PC-3 (cell line): ENCODE results near the gene SOBP. TPM values are rescaled to one million over a fixed set of nuclear protein-coding genes. Genes with fewer than 3 reads are reported as not detected.

Experiments
- ATAC-seq: fragments of 200-7000 bp; cut with Tn5 transposase; 2 replicates; pipeline ENCODE4 v1.9.1; 2020; ENCODE audit warnings: mild to moderate bottlenecking, moderate library complexity
- BruUV-seq: library from RNA; stranded (reverse); fragments of 400-500 nt; replicated peaks from 2 replicates; lab custom pipeline; 2021; lab: Mats Ljungman, UMichigan
- CTCF ChIA-PET: fragments of 300-600 bp; sonication (Branson Sonifier 250); formaldehyde crosslinking; loops from one replicate; lab custom pipeline; 2022; ENCODE audit warnings: antibody characterized with exemption; lab: Charles Lee
- POLR2A ChIA-PET: fragments of 300-600 bp; sonication (Branson Sonifier 250); formaldehyde crosslinking; loops from one replicate; lab custom pipeline; 2022; ENCODE audit warnings: antibody characterized with exemption; ENCODE audit not compliant: unreplicated experiment; lab: Charles Lee
- DNase-seq: peaks from one replicate; pipeline ENCODE4 v3.0.0-alpha.2; 2015
- H2AFZ ChIP-seq: fragments of 300-600 bp; sonication (generic); 2 replicates; pipeline ENCODE4 v1.6.0; 2016; ENCODE audit warnings: antibody characterized with exemption, low read length
- H3F3A ChIP-seq: fragments of 300-600 bp; sonication (generic); one replicate; pipeline ENCODE4 v1.6.0; 2017; ENCODE audit warnings: antibody characterized with exemption, low read length, control low read depth, mild to moderate bottlenecking; ENCODE audit not compliant: unreplicated experiment
- H3K27ac ChIP-seq: fragments of 300-600 bp; sonication (generic); 2 replicates; pipeline ENCODE4 v1.5.1; 2016; ENCODE audit warnings: mild to moderate bottlenecking, low read length
- H3K27me3 ChIP-seq: fragments of 300-600 bp; sonication (generic); 2 replicates; pipeline ENCODE4 v1.6.1; 2016; ENCODE audit warnings: low read length, mixed read lengths
- H3K36me3 ChIP-seq: fragments of 300-600 bp; sonication (generic); 2 replicates; pipeline ENCODE4 v1.6.1; 2016; ENCODE audit warnings: low read depth, mixed run types, low read length, mixed read lengths
- H3K4me1 ChIP-seq: fragments of 300-600 bp; sonication (generic); 2 replicates; pipeline ENCODE4 v1.5.1; 2016; ENCODE audit warnings: low read length; ENCODE audit not compliant: insufficient read depth
- H3K4me2 ChIP-seq: fragments of 300-600 bp; sonication (generic); 2 replicates; pipeline ENCODE4 v1.6.0; 2016; ENCODE audit warnings: low read length
- H3K4me3 ChIP-seq: fragments of 300-600 bp; sonication (generic); 2 replicates; pipeline ENCODE4 v1.5.1; 2016; ENCODE audit warnings: mild to moderate bottlenecking, low read length, mixed read lengths
- H3K79me2 ChIP-seq: fragments of 300-600 bp; sonication (generic); 2 replicates; pipeline ENCODE4 v1.6.1; 2017; ENCODE audit warnings: low read length, mixed read lengths
- H3K9ac ChIP-seq: fragments of 300-600 bp; sonication (generic); 2 replicates; pipeline ENCODE4 v1.6.0; 2016; ENCODE audit warnings: mild to moderate bottlenecking, low read length
- H3K9me2 ChIP-seq: fragments of 300-600 bp; sonication (generic); replicated peaks from 2 replicates; pipeline ENCODE4 v1.6.1; 2016; ENCODE audit warnings: mixed run types, low read length, mixed read lengths
- H3K9me3 ChIP-seq: fragments of 300-600 bp; sonication (generic); 2 replicates; pipeline ENCODE4 v1.6.1; 2016; ENCODE audit warnings: low read length, mixed read lengths
- H4K20me1 ChIP-seq: fragments of 300-600 bp; sonication (generic); 2 replicates; pipeline ENCODE4 v1.6.1; 2016; ENCODE audit warnings: low read length, mixed read lengths
- EZH2 ChIP-seq: fragments of 300-600 bp; sonication (generic); IDR thresholded peaks from one replicate; pipeline ENCODE4 v1.6.1; 2017; ENCODE audit warnings: antibody characterized with exemption, mild to moderate bottlenecking, low read length; ENCODE audit not compliant: unreplicated experiment
- EZH2phosphoT487 ChIP-seq: fragments of 300-600 bp; sonication (generic); IDR thresholded peaks from 2 replicates; pipeline ENCODE4 v1.6.1; 2018; ENCODE audit warnings: mild to moderate bottlenecking, antibody characterized with exemption, low read length, borderline replicate concordance
- intact Hi-C: fragments of 100-400 bp; cut with micrococcal nuclease; formaldehyde crosslinking; loops from 2 replicates; pipeline ENCODE4 v1.9.0; 2023
- total RNA-seq: library from RNA; depleted of rRNA; stranded (reverse); fragments of >200 nt; gene quantifications from 2 replicates; pipeline ENCODE4 v1.2.3, GENCODE V29; 2014
- TF ChIP-seq, protein P1 (sequence below): fragments of 300-600 bp; sonication (generic); conservative IDR thresholded peaks from 2 replicates; pipeline ENCODE4 v1.5.1; 2017; ENCODE audit warnings: antibody characterized with exemption, low read depth, mild to moderate bottlenecking, low read length

Gene SOBP
- total RNA-seq, 1 experiment from 2014 or later: 0.15 TPM

DNA sequence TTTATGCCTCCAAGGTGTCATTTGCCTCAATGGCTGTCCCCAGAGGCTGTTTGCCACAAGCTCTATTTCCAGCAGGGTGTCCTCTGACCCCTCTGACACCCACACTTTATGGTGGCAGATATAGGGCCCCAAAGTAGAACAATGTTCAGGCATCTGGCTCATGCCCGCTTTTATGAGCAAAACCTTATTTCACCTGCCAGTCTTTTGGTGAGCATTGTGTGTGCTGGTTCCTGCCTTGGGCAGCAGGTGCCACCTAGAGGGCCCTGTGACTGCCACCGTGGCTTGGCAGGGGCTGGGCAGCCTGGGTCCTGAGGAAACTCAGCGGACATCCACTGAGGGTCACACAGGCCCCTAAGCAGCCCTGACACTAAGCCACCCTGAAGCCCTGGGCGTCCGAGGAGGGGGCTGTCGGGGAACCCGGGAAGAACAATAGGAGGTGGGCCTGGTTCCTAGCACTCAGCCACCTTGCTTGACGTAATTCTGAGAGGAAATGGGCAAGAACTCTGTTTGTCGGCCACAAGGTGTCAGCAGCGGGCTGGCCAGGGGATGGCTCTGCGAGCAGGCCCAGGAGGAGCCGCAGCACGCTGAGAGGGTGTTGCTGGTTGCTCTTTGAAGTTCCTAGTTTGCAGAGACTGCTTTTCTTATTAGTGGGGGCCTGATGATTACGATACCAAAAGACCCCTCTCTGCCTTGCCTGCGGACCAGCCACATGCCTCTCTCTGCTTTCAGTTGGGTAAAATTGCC lies 185.2 kb downstream of the SOBP start:
- ChIA-PET CTCF (interaction anchor here (0.6 kb wide), 1 partner anchor 201 kb away, joined by 4 read pairs; no protein-coding TSS in a partner anchor), POLR2A (no interaction called here)
- TF ChIP-seq EZH2phosphoT487 (no peak), EZH2 (no peak)
- TF ChIP-seq, protein P1, sequence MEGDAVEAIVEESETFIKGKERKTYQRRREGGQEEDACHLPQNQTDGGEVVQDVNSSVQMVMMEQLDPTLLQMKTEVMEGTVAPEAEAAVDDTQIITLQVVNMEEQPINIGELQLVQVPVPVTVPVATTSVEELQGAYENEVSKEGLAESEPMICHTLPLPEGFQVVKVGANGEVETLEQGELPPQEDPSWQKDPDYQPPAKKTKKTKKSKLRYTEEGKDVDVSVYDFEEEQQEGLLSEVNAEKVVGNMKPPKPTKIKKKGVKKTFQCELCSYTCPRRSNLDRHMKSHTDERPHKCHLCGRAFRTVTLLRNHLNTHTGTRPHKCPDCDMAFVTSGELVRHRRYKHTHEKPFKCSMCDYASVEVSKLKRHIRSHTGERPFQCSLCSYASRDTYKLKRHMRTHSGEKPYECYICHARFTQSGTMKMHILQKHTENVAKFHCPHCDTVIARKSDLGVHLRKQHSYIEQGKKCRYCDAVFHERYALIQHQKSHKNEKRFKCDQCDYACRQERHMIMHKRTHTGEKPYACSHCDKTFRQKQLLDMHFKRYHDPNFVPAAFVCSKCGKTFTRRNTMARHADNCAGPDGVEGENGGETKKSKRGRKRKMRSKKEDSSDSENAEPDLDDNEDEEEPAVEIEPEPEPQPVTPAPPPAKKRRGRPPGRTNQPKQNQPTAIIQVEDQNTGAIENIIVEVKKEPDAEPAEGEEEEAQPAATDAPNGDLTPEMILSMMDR: peak; percentile 87
- Histone ChIP-seq H2AFZ (peak overlapping the region; percentile 81), H3K27ac (no peak overlapping the region), H3K4me2 (peak overlapping the region; percentile 89), H3K27me3 (no peaks in the 10 kb centered on the region), H3K4me1 (no peaks in the 10 kb centered on the region), H3K36me3 (peaks cover 2% of the 10 kb centered on the region; the same call in 1 of the 2 replicates), H3K9me3 (no peaks in the 10 kb centered on the region), H3F3A (no peaks in the 10 kb centered on the region), H3K9ac (no peak overlapping the region), H3K4me3 (peak overlapping the region; percentile 61; the same call in 1 of the 2 replicates), H4K20me1 (no peaks in the 10 kb centered on the region), H3K9me2 (no peaks in the 10 kb centered on the region), H3K79me2 (no peaks in the 10 kb centered on the region)
- DNase-seq (peak; percentile 67), ATAC-seq (peak; percentile 97)
- intact Hi-C loops: loop anchor here (1.0 to 5.0 kb wide), 4 partner anchors 62 to 543 kb away; no protein-coding TSS in a partner anchor
- BruUV-seq: no TSS peak

DNA sequence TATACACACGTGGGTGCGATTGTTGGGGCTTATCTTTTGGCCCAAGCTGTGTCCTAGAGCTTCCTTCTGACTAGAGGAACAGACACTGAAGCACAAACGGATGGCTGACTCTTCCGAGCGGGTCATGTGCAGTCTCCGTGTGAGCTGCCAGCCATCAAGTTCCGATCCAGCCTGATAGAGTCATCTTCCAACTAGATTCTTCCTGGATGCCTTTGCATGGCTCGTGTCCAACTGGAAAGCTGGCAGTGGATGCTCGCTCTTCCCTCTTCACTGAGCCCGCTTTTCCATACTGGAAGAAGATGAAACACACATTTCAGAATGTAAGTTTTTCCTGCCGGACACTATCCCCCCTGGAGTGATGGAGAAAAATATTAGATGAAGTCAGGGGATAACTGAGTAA lies 186.1 kb downstream of the SOBP start:
- Histone ChIP-seq H4K20me1 (no peaks in the 10 kb centered on the region), H2AFZ (no peak overlapping the region)
- no TSS peak for BruUV-seq

More for the DNA sequence above, 186.1 kb downstream of the SOBP start:
- intact Hi-C loops: loop anchor here (5.0 kb wide), 2 partner anchors 359 to 544 kb away; no protein-coding TSS in a partner anchor
- Histone ChIP-seq H3K27me3 (no peaks in the 10 kb centered on the region), H3F3A (no peaks in the 10 kb centered on the region), H3K4me3 (no peak overlapping the region), H3K27ac (no peak overlapping the region), H3K9me3 (no peaks in the 10 kb centered on the region), H3K9me2 (no peaks in the 10 kb centered on the region), H3K79me2 (no peaks in the 10 kb centered on the region), H3K4me2 (no peak overlapping the region), H3K9ac (no peak overlapping the region), H3K36me3 (peaks cover 2% of the 10 kb centered on the region; the same call in 1 of the 2 replicates), H3K4me1 (no peaks in the 10 kb centered on the region)
- POLR2A ChIA-PET: no interaction called here
- CTCF ChIA-PET: interaction anchor here (0.6 kb wide), 1 partner anchor 200 kb away, joined by 4 read pairs; no protein-coding TSS in a partner anchor
- no peak for ATAC-seq
- TF ChIP-seq EZH2 (no peak), EZH2phosphoT487 (no peak)
- TF ChIP-seq, protein P1: no peak
- no peak for DNase-seq
